SU-DHL-6 (cell line): ENCODE data around the gene ITPR2.

ENCODE experiments used
- H2AFZ ChIP-seq: fragments of 200-600 bp; sonication (generic); 2 replicates; pipeline ENCODE4 v1.6.1; 2014; ENCODE audit warnings: low read depth, mild to moderate bottlenecking, moderate library complexity, mixed read lengths, antibody characterized with exemption, low read length; ENCODE audit not compliant: severe bottlenecking
- H3F3A ChIP-seq: fragments of 200-600 bp; shearing (Covaris generic); 2 replicates; pipeline ENCODE4 v1.6.0; 2016; ENCODE audit warnings: antibody characterized with exemption, mild to moderate bottlenecking; ENCODE audit not compliant: insufficient read depth
- H3K27ac ChIP-seq: fragments of 200-600 bp; sonication (generic); 2 replicates; pipeline ENCODE4 v1.5.1; 2016; ENCODE audit warnings: low read depth, mild to moderate bottlenecking, low read length, moderate library complexity, mixed read lengths
- H3K27me3 ChIP-seq: fragments of 200-600 bp; sonication (generic), shearing (Covaris generic); 2 replicates; pipeline ENCODE4 v1.6.0; 2014; ENCODE audit warnings: mild to moderate bottlenecking, low read length
- H3K36me3 ChIP-seq: fragments of 200-600 bp; sonication (generic); 2 replicates; pipeline ENCODE4 v1.6.1; 2014; ENCODE audit warnings: mild to moderate bottlenecking, low read length, mixed read lengths
- H3K4me2 ChIP-seq: fragments of 300-600, 200-600 bp; shearing (Covaris generic), sonication (generic); 2 replicates; pipeline ENCODE4 v1.6.0; 2014; ENCODE audit warnings: low read length, low read depth, mild to moderate bottlenecking; ENCODE audit not compliant: poor library complexity, severe bottlenecking
- H3K4me3 ChIP-seq: fragments of 200-600 bp; sonication (generic); 2 replicates; pipeline ENCODE4 v1.5.1; 2014; ENCODE audit warnings: antibody characterized with exemption, low read length, mild to moderate bottlenecking, mixed read lengths; ENCODE audit not compliant: insufficient read depth, poor library complexity, severe bottlenecking
- H3K79me2 ChIP-seq: fragments of 200-600 bp; sonication (generic); 2 replicates; pipeline ENCODE4 v1.6.1; 2014; ENCODE audit warnings: mild to moderate bottlenecking, low read length, moderate library complexity; ENCODE audit not compliant: insufficient read depth
- H3K9ac ChIP-seq: fragments of 200-600 bp; sonication (generic); 2 replicates; pipeline ENCODE4 v1.7.0; 2014; ENCODE audit warnings: mild to moderate bottlenecking, low read length
- H3K9me2 ChIP-seq: fragments of 200-600 bp; sonication (generic); replicated peaks from 2 replicates; pipeline ENCODE4 v1.6.1; 2014; ENCODE audit warnings: low read length; ENCODE audit not compliant: insufficient read depth
- H3K9me3 ChIP-seq: fragments of 200-600 bp; sonication (generic); 2 replicates; pipeline ENCODE4 v1.6.1; 2014; ENCODE audit warnings: low read length, mixed read lengths; ENCODE audit not compliant: insufficient read depth
- H4K20me1 ChIP-seq: fragments of 200-600 bp; sonication (generic); 2 replicates; pipeline ENCODE4 v1.6.1; 2014; ENCODE audit warnings: low read depth, mild to moderate bottlenecking, antibody characterized with exemption, low read length, moderate library complexity, mixed read lengths
- EZH2phosphoT487 ChIP-seq: fragments of 200-600 bp; sonication (generic), shearing (Covaris generic); conservative IDR thresholded peaks from 2 replicates; pipeline ENCODE4 v1.6.1; 2018; ENCODE audit warnings: mild to moderate bottlenecking, antibody characterized with exemption, low read length, moderate library complexity, mixed read lengths
- TF ChIP-seq, protein P1 (sequence below): fragments of 200-600 bp; sonication (generic); IDR thresholded peaks from one replicate; pipeline ENCODE4 v1.5.1; 2017; ENCODE audit warnings: antibody characterized with exemption, mild to moderate bottlenecking, low read length, moderate library complexity; ENCODE audit not compliant: insufficient read depth, poor library complexity, severe bottlenecking

Gene ITPR2

DNA sequence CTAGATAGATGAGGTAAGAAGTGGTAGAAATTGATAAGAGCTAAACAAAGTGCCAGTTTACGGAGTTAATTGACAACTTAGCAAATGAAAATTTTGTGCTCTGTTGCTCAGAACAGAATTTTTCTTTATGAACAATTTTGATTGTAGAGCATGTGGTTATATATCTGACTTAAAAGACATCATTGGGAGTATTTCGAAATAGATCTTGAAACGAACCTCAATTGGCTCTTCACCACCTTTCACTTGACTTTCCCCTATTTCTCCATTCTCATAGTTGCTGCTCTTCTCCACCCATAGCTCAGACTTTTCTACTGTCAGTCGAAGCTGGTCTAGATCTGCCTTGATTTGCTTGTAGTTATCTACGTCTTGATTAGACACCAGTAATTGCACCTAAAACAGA lies 212.1 kb downstream of the ITPR2 start:
- Histone ChIP-seq H3K9me2 (no peaks in the 10 kb centered on the region), H3F3A (no peaks in the 10 kb centered on the region), H3K9ac (no peak overlapping the region), H3K36me3 (0 out of 2 replicates have a peak, but pooled peaks cover 2% of the 10 kb centered on the region), H3K27ac (no peak overlapping the region), H3K27me3 (no peaks in the 10 kb centered on the region), H2AFZ (no peak overlapping the region), H3K9me3 (no peaks in the 10 kb centered on the region), H3K79me2 (no peaks in the 10 kb centered on the region), H3K4me2 (no peak overlapping the region), H3K4me3 (no peak overlapping the region), H4K20me1 (no peaks in the 10 kb centered on the region)
- no peak for TF ChIP-seq EZH2phosphoT487
- TF ChIP-seq, protein P1, sequence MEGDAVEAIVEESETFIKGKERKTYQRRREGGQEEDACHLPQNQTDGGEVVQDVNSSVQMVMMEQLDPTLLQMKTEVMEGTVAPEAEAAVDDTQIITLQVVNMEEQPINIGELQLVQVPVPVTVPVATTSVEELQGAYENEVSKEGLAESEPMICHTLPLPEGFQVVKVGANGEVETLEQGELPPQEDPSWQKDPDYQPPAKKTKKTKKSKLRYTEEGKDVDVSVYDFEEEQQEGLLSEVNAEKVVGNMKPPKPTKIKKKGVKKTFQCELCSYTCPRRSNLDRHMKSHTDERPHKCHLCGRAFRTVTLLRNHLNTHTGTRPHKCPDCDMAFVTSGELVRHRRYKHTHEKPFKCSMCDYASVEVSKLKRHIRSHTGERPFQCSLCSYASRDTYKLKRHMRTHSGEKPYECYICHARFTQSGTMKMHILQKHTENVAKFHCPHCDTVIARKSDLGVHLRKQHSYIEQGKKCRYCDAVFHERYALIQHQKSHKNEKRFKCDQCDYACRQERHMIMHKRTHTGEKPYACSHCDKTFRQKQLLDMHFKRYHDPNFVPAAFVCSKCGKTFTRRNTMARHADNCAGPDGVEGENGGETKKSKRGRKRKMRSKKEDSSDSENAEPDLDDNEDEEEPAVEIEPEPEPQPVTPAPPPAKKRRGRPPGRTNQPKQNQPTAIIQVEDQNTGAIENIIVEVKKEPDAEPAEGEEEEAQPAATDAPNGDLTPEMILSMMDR, result no peak

DNA sequence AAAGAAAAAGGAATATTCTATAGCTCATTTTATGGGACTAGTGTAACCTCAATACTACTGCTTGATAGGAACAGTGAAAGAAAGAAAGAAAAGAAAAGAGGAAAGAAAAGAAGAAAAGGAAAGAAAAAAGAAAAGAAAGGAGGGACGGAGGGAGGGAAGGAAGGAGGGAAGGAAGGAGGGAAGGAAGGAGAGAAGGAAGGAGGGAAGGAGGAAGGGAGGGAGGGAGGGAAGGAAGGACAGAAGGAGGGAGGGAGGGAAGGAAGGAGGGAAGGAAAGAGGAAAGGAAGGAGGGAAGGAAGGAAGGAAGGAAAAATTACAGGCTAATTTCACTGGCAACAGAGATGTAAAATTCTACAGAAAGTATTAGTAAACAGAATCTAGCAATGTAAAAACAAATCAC lies 215.5 kb downstream of the ITPR2 start:
- Histone ChIP-seq H3K36me3 (0 out of 2 replicates have a peak, but pooled peaks cover 2% of the 10 kb centered on the region), H3K79me2 (no peaks in the 10 kb centered on the region)
- TF ChIP-seq EZH2phosphoT487, result no peak
- TF ChIP-seq, protein P1, result no peak

DNA sequence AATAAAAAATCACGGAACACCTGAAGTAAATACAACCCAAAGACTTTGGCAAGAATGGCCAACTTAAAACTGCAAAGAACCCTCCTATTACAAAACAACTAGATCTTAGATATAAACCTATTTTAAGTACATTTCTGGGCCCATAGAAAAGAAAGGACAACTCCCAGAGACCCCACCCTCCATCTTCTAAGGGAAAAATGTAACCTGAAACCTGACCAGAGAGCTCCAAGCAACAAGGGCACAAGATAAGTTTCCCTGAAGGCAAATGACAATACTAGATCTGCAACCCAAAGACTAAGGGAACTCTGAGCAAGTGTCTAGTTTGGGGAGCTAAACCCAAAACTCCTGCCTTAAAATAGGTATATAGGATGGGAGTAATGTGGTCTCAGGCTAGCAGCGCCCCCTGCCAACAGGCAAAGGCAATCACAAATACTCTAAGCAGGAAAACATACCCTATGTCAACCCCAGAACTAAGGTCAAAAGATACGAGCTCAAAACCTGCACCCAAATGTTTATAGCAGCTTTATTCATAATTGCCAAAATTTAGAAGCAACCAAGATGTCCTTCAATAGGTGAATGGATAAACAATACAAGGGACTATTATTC lies 218.9 kb downstream of the ITPR2 start:
- H3K9me2 ChIP-seq, result no peaks in the 10 kb centered on the region
- no peaks in the 10 kb centered on the region for H3K36me3 ChIP-seq
- H3K79me2 ChIP-seq, result no peaks in the 10 kb centered on the region
- no peaks in the 10 kb centered on the region for H3K9me3 ChIP-seq
- H3K4me3 ChIP-seq, result no peak overlapping the region
- H4K20me1 ChIP-seq, result no peaks in the 10 kb centered on the region
- H3F3A ChIP-seq, result no peaks in the 10 kb centered on the region
- H3K4me2 ChIP-seq, result no peak overlapping the region
- TF ChIP-seq EZH2phosphoT487, result no peak
- TF ChIP-seq, protein P1, result peak; percentile 30
- no peak overlapping the region for H3K27ac ChIP-seq
- H3K27me3 ChIP-seq, result no peaks in the 10 kb centered on the region
- no peak overlapping the region for H3K9ac ChIP-seq
- no peak overlapping the region for H2AFZ ChIP-seq

More for the DNA sequence above, 215.5 kb downstream of the ITPR2 start:
- Histone ChIP-seq H2AFZ (no peak overlapping the region), H3K9ac (no peak overlapping the region), H3K4me2 (no peak overlapping the region), H3K27ac (no peak overlapping the region), H3K9me3 (no peaks in the 10 kb centered on the region), H3K4me3 (no peak overlapping the region), H4K20me1 (no peaks in the 10 kb centered on the region), H3F3A (no peaks in the 10 kb centered on the region), H3K27me3 (no peaks in the 10 kb centered on the region), H3K9me2 (no peaks in the 10 kb centered on the region)
